Stimulated activated CD4-positive, alpha-beta T cell treated with anti-CD3 and anti-CD28 coated beads, Interleukin-15, amount 100 ng/mL, for 48 hours (primary cell): Measurements from ENCODE around the gene SPATA21.

ENCODE experiments used
- DNase-seq, 2 donors: peaks; one replicate each; pipeline ENCODE4 v3.0.0-alpha.2; 2020; ENCODE audit warnings: low read depth in 2 of 2

SPATA21 gene

GRCh38 chr1:16420424-16421118 lies 16.7 kb downstream of the SPATA21 start:
- DNase-seq: peak; percentile 58 to 62

- DNase-seq: no peak
These were observed 18.3 kb downstream of the SPATA21 start for GRCh38 chr1:16418823-16419425.

DNA sequence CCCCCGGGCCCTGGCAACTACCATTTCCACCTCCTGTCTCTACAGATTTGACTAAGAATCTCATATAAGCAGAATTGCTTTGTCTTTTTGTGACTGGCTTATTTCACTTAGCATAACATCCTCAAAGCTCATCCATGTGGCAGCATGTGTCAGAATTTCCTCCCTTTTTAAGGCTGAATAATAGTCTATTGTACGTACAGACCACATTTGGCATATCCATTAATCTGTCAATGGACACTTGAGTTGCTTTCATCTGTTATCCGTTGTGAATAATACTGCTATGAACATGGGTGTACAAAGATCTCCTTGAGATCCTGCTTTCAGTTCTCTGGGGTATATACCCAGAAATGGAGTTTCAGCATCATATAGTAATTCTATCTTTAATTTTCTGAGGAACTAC lies 24.0 kb downstream of the SPATA21 start:
- DNase-seq: no peak

- DNase-seq: no peak
These were observed 26.4 kb downstream of the SPATA21 start for GRCh38 chr1:16410803-16411202.

- no peak for DNase-seq
These were observed 27.6 kb downstream of the SPATA21 start for GRCh38 chr1:16409536-16410152.

DNA sequence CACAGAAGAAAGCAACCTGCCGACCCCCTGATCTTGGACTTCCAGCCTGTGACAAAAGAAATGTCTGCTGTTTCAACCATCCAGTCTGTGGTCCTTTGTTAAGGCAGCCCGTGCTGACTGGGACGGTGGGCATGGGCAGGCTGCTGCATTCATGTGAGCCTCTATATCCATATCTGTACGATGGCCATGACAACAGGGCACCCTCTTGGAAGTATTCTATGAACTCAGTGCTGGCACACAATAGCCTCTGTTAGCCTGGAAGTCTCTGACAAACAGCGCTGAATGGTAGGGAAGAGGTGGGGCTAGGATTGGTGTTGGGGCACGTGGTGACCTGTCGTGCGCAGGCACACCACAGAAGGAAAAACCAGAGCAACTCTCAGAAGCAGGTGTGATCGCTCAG lies 30.4 kb downstream of the SPATA21 start:
- no peak for DNase-seq

- no peak for DNase-seq
These were observed 31.8 kb downstream of the SPATA21 start for GRCh38 chr1:16405441-16405840.

DNA sequence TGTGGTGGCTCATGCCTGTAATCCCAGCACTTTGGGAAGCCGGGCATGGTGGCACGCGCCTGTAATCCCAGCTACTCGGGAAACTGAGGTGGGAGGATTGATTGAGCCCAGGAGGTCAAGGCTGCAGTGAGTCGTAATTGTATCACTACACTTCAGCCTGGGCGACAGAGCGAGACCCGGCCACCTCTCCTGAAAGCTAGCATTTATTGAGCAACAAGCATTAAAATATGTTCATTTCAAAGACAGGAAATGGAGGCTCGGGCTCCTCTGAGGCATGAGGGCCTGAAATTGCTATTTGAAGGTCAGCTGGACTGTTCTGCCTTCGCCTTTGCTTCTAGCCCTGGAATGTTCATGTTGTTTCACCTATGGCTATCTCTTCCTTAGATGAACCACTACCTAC lies 34.5 kb downstream of the SPATA21 start:
- DNase-seq: no peak

GRCh38 chr1:16398371-16398953 lies 38.8 kb downstream of the SPATA21 start:
- DNase-seq: no peak

DNA sequence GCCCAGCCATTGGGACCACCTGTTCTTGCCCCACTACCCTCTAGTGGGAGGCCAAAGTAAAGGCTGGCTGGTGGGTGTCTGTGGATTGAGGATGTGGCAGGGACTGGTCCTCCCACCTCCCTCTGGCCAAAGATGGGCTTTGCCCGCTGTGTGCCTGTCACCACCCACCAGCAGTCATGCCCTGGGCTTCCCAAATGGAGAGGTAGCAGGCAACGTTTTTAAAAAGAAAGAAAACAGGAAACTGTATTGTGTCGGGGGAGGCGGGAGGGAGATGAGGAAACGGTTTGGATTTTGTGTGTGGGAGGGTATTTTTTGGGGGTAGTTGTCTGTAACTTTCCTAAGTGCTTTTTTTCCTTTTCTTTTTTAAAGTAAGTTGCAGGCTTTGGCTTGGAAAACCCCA lies 40.1 kb downstream of the SPATA21 start:
- DNase-seq: no peak

GRCh38 chr1:16396591-16396990 lies 40.6 kb downstream of the SPATA21 start:
- DNase-seq: no peak

DNA sequence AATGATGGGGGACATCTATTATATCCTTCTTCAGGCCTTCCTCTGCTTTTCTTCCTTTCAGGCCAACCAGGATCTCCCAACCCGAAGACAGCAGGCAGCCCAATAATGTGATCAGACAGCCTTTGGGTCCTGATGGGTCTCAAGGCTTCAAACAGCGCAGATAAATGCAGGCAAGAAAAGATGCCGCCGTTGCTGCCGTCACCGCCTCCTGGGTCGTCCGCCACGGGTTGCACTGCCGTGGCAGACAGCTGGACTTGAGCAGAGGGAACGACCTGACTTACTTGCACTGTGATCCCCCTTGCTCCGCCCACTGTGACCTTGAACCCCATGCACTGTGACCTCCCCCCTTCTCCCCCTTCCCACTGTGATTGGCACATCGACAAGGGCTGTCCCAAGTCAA lies 42.2 kb downstream of the SPATA21 start:
- no peak for DNase-seq

- no peak for DNase-seq
These were observed 43.4 kb downstream of the SPATA21 start for GRCh38 chr1:16393570-16394521.

GRCh38 chr1:16392740-16393569 lies 44.3 kb downstream of the SPATA21 start:
- DNase-seq: no peak

DNA sequence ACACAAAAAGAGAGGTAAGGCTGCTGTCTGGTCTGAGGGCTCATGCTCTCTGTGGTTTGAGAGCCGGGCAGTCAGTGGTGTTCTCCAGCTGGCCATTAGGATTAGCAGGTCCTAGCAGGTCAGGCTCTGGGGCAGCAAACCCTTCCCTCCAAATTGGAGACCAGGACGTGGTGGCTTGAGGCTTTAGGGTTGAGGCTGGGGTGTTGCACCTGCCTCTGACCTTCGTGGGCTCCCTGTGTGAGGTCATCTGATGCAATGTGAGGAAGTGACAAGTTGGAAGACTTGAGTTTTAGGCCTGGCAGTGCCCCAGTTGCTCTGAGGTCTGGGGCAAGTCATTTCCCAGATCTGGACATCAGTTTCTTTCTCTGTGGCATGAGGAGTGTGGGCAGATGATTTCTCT lies 45.8 kb downstream of the SPATA21 start:
- DNase-seq: no peak

DNA sequence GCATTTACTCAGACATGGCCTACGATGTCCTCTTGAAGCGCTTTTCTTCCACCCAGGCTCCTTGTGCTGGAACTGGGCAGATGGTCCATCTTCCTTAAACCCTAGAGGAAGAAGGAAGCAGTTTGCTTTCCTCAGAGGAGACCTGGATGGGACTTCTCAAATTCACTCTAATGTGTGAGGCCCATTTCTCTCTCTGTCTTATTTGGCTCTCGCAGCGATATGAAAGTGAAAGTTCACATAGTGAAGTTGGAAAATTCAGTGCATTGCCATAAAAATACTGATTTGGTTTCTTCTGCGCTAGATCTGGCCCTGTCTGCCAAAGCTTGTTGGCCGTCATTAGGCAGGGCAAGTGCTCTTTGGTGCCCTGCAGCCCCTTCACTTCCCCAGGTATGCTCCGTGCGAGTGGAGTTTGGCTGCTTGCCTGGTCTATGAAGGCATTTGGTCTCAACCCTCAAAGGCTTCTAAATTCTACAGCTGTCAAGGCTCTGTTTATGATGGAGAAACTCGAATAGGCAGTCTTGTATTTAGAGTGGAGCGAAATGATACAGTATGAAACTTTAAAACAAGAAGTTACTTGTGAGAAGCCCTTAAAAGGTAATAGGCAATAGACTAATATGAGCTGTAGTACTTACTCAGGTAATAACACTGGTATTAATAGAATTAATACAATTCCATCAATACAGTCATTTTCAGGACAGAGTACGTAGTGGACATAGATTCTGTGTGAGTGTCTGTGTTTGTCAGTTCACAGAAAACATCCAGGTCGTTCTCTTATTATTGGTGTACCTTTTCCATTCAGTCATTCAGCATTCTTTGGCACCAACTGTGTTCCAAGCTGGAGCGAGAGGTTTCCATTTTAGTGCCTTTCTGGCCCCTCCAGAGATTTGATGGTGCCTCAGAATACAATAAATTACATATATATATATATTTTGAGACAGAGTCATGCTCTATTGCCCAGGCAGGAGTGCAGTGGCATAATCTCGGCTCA lies 49.7 kb downstream of the SPATA21 start:
- DNase-seq: no peak

DNA sequence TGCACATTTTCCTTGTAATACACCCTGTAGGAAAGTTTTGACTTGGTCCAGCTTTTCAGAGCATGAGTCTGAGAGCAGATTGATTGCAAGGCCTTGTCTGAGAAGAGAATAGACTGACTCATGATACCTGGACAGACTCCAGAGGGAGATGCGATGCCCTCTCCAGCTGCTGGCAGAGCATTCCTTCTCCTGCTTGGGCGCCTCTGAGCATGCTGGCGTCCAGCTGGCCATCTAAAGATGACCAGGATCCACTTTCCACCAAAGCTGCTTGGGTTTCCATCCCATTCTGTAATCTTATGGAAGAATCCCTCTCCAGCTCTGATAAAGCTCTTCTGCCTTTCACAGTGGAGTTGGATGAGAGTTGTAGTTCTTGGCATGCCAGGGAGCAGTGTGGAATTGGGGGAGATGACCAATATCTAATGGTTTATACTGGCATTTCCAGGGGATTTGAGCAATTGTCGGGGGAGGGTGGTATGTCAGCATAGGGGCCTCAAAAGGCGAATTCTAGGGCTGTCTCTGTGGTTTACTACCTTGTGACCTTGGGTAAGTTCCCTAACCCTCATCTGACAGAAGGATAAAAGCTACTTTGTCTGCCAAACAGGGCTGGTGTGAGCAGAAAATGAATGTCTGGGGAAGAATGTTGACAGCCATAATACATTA lies 50.6 kb downstream of the SPATA21 start:
- DNase-seq: no peak

DNA sequence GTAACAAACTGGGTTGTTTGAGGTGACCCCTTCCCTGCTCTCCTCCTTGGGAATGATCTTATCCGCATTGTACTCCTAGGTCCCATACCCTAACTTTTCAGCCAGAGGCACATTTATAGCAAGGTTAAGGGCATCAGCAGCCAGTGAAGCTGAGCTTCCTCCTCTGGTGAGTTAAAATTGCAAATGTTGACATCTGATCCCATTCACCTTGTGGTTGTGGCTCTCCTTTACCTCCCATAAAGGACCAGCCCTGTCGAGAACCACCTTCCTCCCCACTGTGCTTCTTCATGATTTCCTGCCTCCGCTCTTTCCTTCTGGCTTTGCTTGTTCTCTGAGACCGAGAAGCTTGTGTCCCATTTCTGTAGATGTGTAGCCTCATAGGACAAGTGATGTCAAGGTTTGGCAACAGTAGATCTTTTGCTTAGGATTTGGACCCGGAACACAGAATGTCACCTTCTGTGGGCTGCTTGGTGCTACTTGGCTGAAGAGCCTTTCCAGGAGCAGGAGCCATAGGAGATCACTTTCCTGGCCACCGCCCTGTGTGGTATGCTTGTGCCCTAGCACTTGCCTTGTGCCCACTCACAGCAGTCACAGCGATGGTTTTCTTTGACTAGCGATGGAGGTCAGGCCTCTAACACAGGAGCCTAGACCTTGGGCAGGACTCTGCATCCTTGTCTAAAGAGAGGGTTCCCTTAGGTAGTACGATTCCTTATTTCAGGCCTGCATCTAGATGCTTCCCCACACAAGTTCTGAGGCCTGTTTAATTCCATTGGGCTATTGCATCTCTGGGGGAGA lies 51.4 kb downstream of the SPATA21 start:
- DNase-seq: no peak
